ENCODE data around the gene OLFM3.

The OLFM3 gene

GRCh38 chr1:101995984-101996745, 561 bp downstream of the OLFM3 start:
- no peak for TF ChIP-seq CTCF (IDR thresholded peaks at IDR 0.05; ENCODE audit: low read depth, low read length)
- H3K27ac ChIP-seq = no peak overlapping the region
- no peaks in the 10 kb centered on the region for H3K36me3 ChIP-seq
- H3K27me3 ChIP-seq (ENCODE audit: insufficient read depth, low read depth, severe bottlenecking) = peaks cover 36% of the 10 kb centered on the region
- no peaks in the 10 kb centered on the region for H3K9me3 ChIP-seq (ENCODE audit: severe bottlenecking)
- no peak for DNase-seq
- H3K4me3 ChIP-seq (ENCODE audit: low read depth, low read length) = peak overlapping the region; percentile 23

DNA sequence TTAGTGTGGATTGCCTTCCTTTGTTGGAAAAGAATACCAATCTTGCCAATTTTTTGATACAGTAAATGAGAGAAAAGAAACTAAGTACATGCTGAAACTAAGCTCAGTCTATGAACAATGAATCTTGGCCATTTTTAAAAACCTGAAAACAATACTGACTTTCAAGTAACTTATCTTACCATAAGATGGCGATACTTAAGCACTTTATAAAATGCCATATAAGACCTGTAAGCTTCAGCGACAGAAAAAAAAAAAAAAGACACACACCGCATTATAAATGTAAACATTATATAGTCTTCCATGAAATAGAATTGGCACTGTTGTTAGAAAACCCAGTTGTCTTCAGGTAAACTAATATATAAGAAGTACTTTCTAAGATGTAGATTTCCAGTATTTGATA, 3.0 kb downstream of the OLFM3 start:
- H3K27me3 ChIP-seq (ENCODE audit: insufficient read depth, low read depth, severe bottlenecking) = peaks cover 40% of the 10 kb centered on the region
- H3K9me3 ChIP-seq (ENCODE audit: severe bottlenecking) = no peaks in the 10 kb centered on the region
- no peak for DNase-seq
- no peak overlapping the region for H3K27ac ChIP-seq
- H3K36me3 ChIP-seq = no peaks in the 10 kb centered on the region
- TF ChIP-seq CTCF (IDR thresholded peaks at IDR 0.05; ENCODE audit: low read depth, low read length) = no peak
- no peak overlapping the region for H3K4me3 ChIP-seq (ENCODE audit: low read depth, low read length)

GRCh38 chr1:101992821-101993575, 3.7 kb downstream of the OLFM3 start:
- no peaks in the 10 kb centered on the region for H3K36me3 ChIP-seq
- H3K27me3 ChIP-seq (ENCODE audit: insufficient read depth, low read depth, severe bottlenecking) = peaks cover 40% of the 10 kb centered on the region
- H3K4me3 ChIP-seq (ENCODE audit: low read depth, low read length) = no peak overlapping the region
- no peak for TF ChIP-seq CTCF (IDR thresholded peaks at IDR 0.05; ENCODE audit: low read depth, low read length)
- no peak overlapping the region for H3K27ac ChIP-seq
- no peak for DNase-seq
- no peaks in the 10 kb centered on the region for H3K9me3 ChIP-seq (ENCODE audit: severe bottlenecking)

- DNase-seq = no peak
- Histone ChIP-seq H3K27ac (no peak overlapping the region), H3K27me3 (ENCODE audit: insufficient read depth, low read depth, severe bottlenecking) (peaks cover 48% of the 10 kb centered on the region), H3K9me3 (ENCODE audit: severe bottlenecking) (no peaks in the 10 kb centered on the region), H3K4me3 (ENCODE audit: low read depth, low read length) (no peak overlapping the region), H3K36me3 (no peaks in the 10 kb centered on the region)
- TF ChIP-seq CTCF (IDR thresholded peaks at IDR 0.05; ENCODE audit: low read depth, low read length) = no peak
These were observed 15.8 kb downstream of the OLFM3 start for GRCh38 chr1:101980974-101981373.

DNA sequence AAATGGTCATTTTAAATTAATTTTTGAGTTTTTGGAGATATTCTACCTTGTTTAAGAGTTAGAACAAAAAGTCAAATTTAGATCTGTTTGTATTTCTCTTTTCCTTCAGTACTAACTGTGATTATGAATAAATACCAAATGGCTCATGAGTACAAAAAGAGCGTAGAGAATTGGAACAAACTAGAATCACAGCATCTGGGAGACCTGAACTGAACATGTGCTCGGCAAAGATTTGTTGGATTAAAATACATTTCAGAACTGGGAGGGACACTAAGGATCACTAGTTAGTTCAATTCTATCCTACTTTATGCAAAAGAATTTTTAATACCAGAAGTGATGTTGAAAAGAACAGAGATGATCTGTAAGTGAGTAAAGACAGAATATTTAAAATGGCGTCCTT, 19.5 kb downstream of the OLFM3 start:
- no peak for TF ChIP-seq CTCF (IDR thresholded peaks at IDR 0.05; ENCODE audit: low read depth, low read length)
- peaks cover 48% of the 10 kb centered on the region for H3K27me3 ChIP-seq (ENCODE audit: insufficient read depth, low read depth, severe bottlenecking)
- H3K9me3 ChIP-seq (ENCODE audit: severe bottlenecking) = no peaks in the 10 kb centered on the region
- H3K27ac ChIP-seq = no peak overlapping the region
- no peak overlapping the region for H3K4me3 ChIP-seq (ENCODE audit: low read depth, low read length)
- no peak for DNase-seq
- no peaks in the 10 kb centered on the region for H3K36me3 ChIP-seq

Data from WERI-Rb-1 (cell line).